ENCODE measurements around the gene GTPBP6. TPM values are rescaled to one million over a fixed set of nuclear protein-coding genes. Genes with fewer than 3 reads are reported as not detected.
A peak's percentile ranks its signal among the peaks of the same experiment; 100 is the strongest.
"Not testable (repeated sequence)": the region's sequence is repeated elsewhere in the genome, so short reads cannot be mapped to it uniquely, and the experiment has no call there.

The GTPBP6 gene
- total RNA-seq, 2 donors from 2014 or later: 48.0 to 55.6 TPM

DNA sequence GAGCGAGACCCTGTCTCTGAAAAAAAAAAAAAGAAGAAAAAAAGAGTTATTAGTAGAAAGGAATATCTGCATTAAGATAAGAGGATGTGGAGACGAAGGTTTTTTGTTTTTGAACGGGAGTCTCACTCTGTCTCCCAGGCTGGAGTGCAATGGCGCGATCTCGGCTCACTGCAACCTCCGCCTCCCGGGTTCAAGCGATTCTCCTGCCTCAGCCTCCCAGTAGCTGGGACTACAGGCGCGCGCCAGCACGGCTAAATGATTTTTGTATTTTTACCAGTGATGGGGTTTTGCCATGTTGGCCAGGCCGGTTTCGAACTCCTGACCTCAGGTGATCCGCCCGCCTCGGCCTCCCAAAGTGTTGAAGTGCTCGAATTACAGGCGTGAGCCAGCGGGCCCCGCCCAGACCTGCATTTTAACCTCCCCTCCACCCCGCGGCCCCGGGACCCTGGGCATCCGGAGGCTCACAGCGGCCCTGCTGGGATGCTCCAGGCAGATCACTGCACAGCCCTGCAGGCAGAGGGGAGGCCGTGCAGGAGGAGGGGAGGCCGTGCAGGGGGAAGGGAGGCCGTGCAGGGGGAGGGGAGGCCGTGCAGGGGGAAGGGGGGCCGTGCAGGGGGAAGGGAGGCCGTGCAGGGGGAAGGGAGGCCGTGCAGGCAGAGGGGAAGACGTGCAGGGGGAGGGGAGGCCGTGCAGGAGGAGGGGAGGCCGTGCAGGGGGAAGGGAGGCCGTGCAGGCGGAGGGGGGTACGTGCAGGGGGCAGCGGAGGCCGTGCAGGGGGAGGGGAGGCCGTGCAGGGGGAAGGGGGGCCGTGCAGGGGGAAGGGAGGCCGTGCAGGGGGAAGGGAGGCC, 38.6 kb downstream of the GTPBP6 start:
- intact Hi-C loops (cut with DNase I); ATAC-seq; DNase-seq: not testable (repeated sequence)

GRCh38 chrX:276581-277201, 41.9 kb downstream of the GTPBP6 start:
- ATAC-seq (peak; percentile 45 to 66), DNase-seq (no peak)
- intact Hi-C loops (cut with DNase I): no loop called here

- DNase-seq (peak; percentile 80), ATAC-seq (peak; percentile 95 to 98)
- intact Hi-C loops (cut with DNase I): no loop called here
These were observed 42.5 kb downstream of the GTPBP6 start for GRCh38 chrX:275967-276580.

GRCh38 chrX:275476-275966, 43.1 kb downstream of the GTPBP6 start:
- DNase-seq (no peak), ATAC-seq (peak; percentile 12 to 17)
- intact Hi-C loops (cut with DNase I): no loop called here

DNA sequence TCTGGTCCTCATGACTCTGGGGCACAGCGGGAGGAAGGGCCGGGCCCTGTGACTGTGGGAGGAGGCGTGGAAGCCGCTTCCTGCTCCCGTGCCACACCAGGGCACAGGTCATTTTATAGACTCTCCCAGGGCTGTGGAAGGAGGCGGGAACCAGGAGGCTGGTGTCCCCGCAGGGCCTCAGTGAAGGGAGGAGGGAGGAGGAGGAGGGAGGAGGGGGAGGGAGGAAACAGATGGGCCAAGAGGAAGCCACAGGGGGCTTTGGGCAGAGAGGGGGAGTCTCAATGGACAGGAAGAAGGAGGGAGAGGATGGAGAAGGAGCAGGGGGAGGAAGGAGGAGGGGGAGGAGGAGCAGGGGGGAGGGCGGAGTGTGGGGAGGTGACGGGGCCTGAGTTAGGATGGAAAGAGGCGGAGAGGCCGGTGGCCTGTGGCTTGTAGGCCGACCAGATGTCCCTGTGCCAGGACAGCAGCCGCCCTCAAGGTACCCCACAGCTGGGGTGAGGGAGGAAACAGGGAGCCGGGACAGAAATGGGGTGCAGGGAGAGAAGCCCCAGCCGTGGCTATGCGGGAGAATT, 43.6 kb downstream of the GTPBP6 start:
- DNase-seq: no peak
- intact Hi-C loops (cut with DNase I): no loop called here

DNA sequence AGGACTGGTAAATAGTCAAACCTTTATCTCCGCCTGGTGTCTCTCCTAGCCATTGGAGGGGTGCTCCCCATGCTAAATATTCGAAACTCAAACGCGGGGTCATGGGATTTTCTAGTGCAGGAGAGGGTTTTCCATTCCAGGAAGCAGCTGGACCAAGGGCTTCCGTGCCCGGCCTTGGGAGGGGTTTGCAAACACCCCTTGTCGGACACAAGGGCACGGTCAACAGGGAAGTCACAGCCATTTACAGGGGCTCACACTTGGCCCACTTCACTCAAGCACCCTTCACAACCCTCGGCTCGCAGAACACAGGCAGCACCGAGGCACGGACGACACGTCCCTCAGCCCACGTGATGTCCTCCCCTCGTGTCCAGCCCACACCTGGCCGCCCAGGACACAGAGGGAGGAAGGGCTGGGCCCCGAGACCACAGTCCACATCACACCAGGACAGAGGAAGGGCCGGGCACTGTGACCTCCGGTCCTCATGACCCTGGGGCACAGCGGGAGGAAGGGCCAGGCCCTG, 47.7 kb downstream of the GTPBP6 start:
- intact Hi-C loops (cut with DNase I): no loop called here
- DNase-seq (peak; percentile 9), ATAC-seq (no peak)

More for the DNA sequence above, 43.6 kb downstream of the GTPBP6 start:
- peak; percentile 50 to 61 for ATAC-seq

DNA sequence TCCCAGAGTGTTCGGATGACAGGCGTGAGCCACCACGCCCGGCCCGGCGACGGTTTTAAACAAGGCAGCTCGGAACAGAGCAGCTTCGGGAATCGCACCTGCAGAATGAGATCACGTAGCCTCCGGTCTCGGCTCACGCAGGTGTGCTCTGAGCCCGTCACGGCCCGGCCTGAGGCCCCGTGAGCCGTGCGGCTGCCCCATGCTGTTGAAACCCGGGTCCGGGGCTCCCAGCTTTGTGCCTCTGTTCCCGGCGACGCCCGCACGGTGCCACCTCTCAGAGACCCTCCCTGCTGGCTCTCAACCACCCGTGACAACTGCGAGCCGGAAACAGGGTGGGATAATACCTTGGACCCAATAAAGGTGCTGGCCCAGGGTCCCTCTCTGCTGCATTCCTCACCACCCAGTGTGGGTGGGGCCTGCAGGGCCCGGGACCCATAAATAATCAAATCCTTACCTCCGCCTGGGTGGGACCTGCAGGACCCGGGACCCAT, 50.8 kb downstream of the GTPBP6 start:
- ATAC-seq (peak in 1 of 2 donors; percentile 5), DNase-seq (peak; percentile 12)
- intact Hi-C loops (cut with DNase I): no loop called here

DNA sequence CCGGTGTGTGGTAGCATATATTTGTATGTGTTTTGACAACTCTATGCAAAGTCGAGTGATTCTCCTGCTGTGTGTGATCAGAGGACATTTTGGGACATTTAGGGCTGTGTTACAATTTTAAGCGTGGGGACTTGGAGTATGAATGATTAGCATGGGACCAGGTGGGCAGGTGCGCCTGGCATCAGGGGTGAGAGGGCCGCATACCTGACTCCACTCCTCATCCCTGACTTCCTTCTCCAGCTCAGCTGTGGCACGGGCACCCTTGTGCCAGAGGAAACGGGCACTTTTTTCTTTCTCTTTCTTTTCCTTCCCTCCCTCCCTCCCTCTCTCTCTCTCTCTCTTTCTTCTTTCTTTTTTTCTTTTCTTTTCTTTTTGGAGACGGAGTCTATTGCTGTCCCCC, 53.1 kb downstream of the GTPBP6 start:
- no peak for DNase-seq
- ATAC-seq: no peak
- intact Hi-C loops (cut with DNase I): no loop called here

DNA sequence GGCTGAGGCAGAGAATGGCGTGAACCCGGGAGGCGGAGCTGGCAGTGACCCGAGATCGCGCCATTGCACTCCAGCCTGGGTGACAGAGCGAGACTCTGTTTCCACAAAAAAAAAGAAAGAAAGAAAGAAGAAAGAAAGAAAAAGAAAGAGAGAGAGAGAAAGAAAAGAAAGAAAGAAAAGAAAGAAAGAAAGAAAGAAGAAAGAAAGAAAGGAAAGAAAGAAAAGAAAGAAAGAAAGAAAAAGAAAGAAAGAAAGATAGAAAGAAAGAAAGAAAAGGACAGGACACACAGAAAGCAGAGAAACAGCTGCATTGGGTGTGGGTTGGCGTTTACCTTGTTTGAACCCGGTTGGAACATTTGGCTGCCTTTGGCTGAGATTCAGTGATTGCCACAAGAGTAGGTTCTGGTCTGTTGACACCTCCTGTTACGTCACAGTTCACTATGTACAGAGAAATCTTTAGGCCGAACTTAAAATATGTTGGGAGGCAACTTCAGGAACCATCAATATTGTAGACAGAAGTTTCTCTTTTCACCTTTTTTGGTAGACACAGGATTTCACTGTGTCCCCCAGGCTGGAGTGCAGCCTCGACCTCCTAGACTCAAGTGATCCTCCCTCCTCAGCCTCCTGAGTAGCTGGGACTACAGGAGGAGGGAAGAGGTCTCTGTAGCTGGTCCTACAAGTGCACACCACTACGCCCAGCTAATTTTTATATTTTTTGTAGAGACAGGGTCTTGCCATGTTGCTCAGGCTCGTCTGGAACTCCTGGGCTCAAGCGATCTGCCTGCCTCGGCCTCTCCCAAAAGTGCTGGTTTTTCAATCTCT, 53.8 kb downstream of the GTPBP6 start:
- DNase-seq (no peak), ATAC-seq (peak in 1 of 2 donors; percentile 64)
- intact Hi-C loops (cut with DNase I): no loop called here

- DNase-seq: peak; percentile 4
- intact Hi-C loops (cut with DNase I): not testable (repeated sequence)
These were observed 54.6 kb downstream of the GTPBP6 start for GRCh38 chrX:264006-264405.

DNA sequence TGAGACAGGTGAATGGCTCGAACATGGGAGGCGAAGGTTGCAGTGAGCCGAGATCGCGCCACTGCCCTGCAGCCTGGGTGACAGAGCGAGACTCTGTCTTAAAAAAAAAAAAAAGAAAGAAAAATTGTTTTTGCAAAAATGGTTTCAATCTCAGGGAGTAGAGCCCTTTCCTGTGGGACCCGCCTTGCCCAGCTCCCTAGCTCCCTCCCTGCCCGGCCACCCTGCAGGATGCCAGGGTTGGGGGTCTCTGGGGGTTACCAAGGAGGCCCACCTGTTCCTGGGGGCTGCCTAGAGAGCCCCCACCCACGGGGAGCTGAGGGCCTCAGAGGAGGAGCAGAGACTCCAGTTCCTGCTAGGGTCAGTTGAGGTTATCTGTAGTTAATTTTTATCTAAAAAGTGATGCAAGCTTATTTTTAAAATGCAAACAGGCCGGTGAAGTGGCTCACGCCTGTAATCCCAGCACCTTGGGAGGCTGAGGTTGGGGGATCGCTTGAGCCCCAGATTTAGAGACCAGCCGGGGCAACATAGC, 56.2 kb downstream of the GTPBP6 start:
- intact Hi-C loops (cut with DNase I): no loop called here
- DNase-seq: peak; percentile 5
- no peak for ATAC-seq

More at GRCh38 chrX:264006-264405, 54.6 kb downstream of the GTPBP6 start:
- not testable (repeated sequence) for ATAC-seq

DNA sequence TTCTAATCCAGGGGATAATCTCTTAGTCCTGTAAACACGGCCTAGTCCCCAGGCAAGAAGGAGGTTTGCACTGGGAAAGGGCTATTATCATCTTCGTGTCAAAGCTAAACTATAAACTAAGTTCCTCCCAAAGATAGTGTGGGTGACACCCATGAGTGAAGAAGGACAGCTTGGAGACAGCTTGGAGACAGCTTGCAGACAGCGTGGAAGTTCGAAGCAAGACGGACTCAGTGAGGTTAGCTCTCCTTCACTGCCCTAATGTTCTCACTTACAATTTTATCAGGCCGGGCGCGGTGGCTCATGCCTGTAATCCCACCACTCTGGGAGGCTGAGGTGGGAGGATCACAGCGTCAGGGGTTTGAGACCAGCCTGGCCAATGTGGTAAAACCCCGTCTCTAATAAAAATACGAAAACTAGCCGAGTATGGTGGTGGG, 56.7 kb downstream of the GTPBP6 start:
- ATAC-seq (peak in 1 of 2 donors; percentile 50), DNase-seq (peak; percentile 17)
- intact Hi-C loops (cut with DNase I): no loop called here

- DNase-seq: peak; percentile 61
- intact Hi-C loops (cut with DNase I): no loop called here
- ATAC-seq: peak; percentile 38 to 68
These were observed 57.3 kb downstream of the GTPBP6 start for GRCh38 chrX:261167-261918.

- DNase-seq (peak; percentile 15), ATAC-seq (no peak)
- intact Hi-C loops (cut with DNase I): no loop called here
These were observed 58.8 kb downstream of the GTPBP6 start for GRCh38 chrX:259692-260355.

- intact Hi-C loops (cut with DNase I): no loop called here
- DNase-seq (peak; percentile 15), ATAC-seq (no peak)
These were observed 60.1 kb downstream of the GTPBP6 start for GRCh38 chrX:258291-259040.

GRCh38 chrX:257681-258289, 60.8 kb downstream of the GTPBP6 start:
- DNase-seq (no peak), ATAC-seq (no peak)
- intact Hi-C loops (cut with DNase I): no loop called here

Data from left cardiac atrium (tissue), 4 donors.